K562 (cell line): ENCODE measurements around the gene RACGAP1. TPM values are rescaled to one million over a fixed set of nuclear protein-coding genes. Genes with fewer than 3 reads are reported as not detected.

Source experiments
- BRF1 ChIP-seq: IDR thresholded peaks from 3 replicates; pipeline ENCODE4 v1.6.1; 2011; ENCODE audit warnings: borderline replicate concordance, mild to moderate bottlenecking; ENCODE audit not compliant: insufficient read length; ENCODE audit errors: extremely low read depth
- CBX2 ChIP-seq: fragments of 200-600 bp; sonication (generic); IDR thresholded peaks from one replicate; pipeline ENCODE4 v1.6.1; 2012; ENCODE audit warnings: mild to moderate bottlenecking, low read length, inconsistent platforms; ENCODE audit not compliant: insufficient read depth, poor library complexity, severe bottlenecking
- EP400 ChIP-seq: fragments of 450-650 bp; IDR thresholded peaks from 2 replicates; pipeline ENCODE4 v1.6.1; 2017; ENCODE audit warnings: antibody characterized with exemption, mild to moderate bottlenecking, moderate library complexity
- GATAD2B ChIP-seq: fragments of 450-650 bp; IDR thresholded peaks from 2 replicates; pipeline ENCODE4 v1.6.1; 2017; ENCODE audit warnings: mild to moderate bottlenecking, borderline replicate concordance
- GTF2E2 ChIP-seq: fragments of 200-800 bp; sonication (Bioruptor generic); IDR thresholded peaks from 2 replicates; pipeline ENCODE4 v1.6.1; 2016; ENCODE audit warnings: missing genetic modification characterization, missing compliant biosample characterization
- HDAC2 ChIP-seq: fragments of 450-650 bp; IDR thresholded peaks from 2 replicates; pipeline ENCODE4 v1.6.1; 2016; ENCODE audit warnings: mild to moderate bottlenecking
- ILF3 ChIP-seq: fragments of 450-650 bp; IDR thresholded peaks from 2 replicates; pipeline ENCODE4 v1.6.1; 2018; ENCODE audit warnings: antibody characterized with exemption, mild to moderate bottlenecking, moderate library complexity, borderline replicate concordance
- NR2C2 ChIP-seq, 2 experiments: fragments of 200-800 bp in 1 of 2; sonication (Bioruptor generic) in 1 of 2; sonication (generic) in 1 of 2; formaldehyde crosslinking in 1 of 2; IDR thresholded peaks; 2 replicates each; pipeline versions ENCODE4 v1.6.1 to v1.8.0; 2016 to 2022; ENCODE audit warnings: mild to moderate bottlenecking in 1 of 2, missing compliant biosample characterization in 1 of 2, missing genetic modification characterization in 1 of 2, missing genetic modification reagents in 1 of 2
- OTX1 ChIP-seq: fragments of 450-650 bp; formaldehyde crosslinking; IDR thresholded peaks from 2 replicates; pipeline ENCODE4 v1.4.0; 2022; ENCODE audit warnings: mild to moderate bottlenecking
- POLR3A ChIP-seq: IDR thresholded peaks from 2 replicates; pipeline ENCODE4 v1.6.1; 2011; ENCODE audit warnings: borderline replicate concordance, mild to moderate bottlenecking, moderate library complexity; ENCODE audit not compliant: insufficient read length, insufficient read depth; ENCODE audit errors: extremely low read depth
- POU5F1 ChIP-seq: fragments of 150-350 bp; IDR thresholded peaks from 2 replicates; pipeline ENCODE4 v1.6.1; 2014; ENCODE audit warnings: borderline replicate concordance, low read length, low read depth, mild to moderate bottlenecking; ENCODE audit not compliant: partially characterized antibody
- RAD51 ChIP-seq: fragments of 450-650 bp; IDR thresholded peaks from 2 replicates; pipeline ENCODE4 v1.7.1; 2016; ENCODE audit warnings: low read depth, mild to moderate bottlenecking, borderline replicate concordance
- SMARCA5 ChIP-seq: fragments of 450-650 bp; IDR thresholded peaks from 2 replicates; pipeline ENCODE4 v1.6.1; 2016
- SREBF2 ChIP-seq: sonication (generic); formaldehyde crosslinking; IDR thresholded peaks from 2 replicates; pipeline ENCODE4 v1.4.0; 2020; ENCODE audit warnings: mild to moderate bottlenecking, missing genetic modification reagents
- SRF ChIP-seq, 2 experiments: fragments of 250-450, 450-650 bp in 1 of 2; sonication (Bioruptor Pico) in 1 of 2; sonication (generic) in 1 of 2; formaldehyde crosslinking; IDR thresholded peaks; 2 replicates each; pipeline versions ENCODE4 v1.5.0 to v1.5.1; 2020 to 2022; ENCODE audit warnings: mild to moderate bottlenecking in 1 of 2, missing genetic modification reagents in 1 of 2
- SRSF7 ChIP-seq: fragments of 200-400 bp; formaldehyde crosslinking; optimal IDR thresholded peaks from 2 replicates; pipeline ENCODE3; 2017; ENCODE audit warnings: mild to moderate bottlenecking, low read depth, low read length
- ZBED1 ChIP-seq: IDR thresholded peaks from 2 replicates; pipeline ENCODE4 v1.6.1; 2014
- ZNF408 ChIP-seq: fragments of 250-450 bp; sonication (Bioruptor Pico); IDR thresholded peaks from 2 replicates; pipeline ENCODE4 v1.4.0; 2020; ENCODE audit warnings: low read depth, mild to moderate bottlenecking, moderate library complexity
- ZNF507 ChIP-seq: conservative IDR thresholded peaks from 2 replicates; pipeline ENCODE4 v1.6.1; 2017; ENCODE audit warnings: missing genetic modification characterization, missing compliant biosample characterization
- ZNF57 ChIP-seq: fragments of 450-650 bp; formaldehyde crosslinking; IDR thresholded peaks from 2 replicates; pipeline ENCODE4 v1.4.0; 2020; ENCODE audit warnings: mild to moderate bottlenecking, moderate library complexity
- polyA plus RNA-seq, 8 experiments: library from polyadenylated mRNA; depleted of rRNA in 4 of 8; stranded (reverse) in 5 of 8; unstranded in 3 of 8; fragments of >200 nt; fragmentation: Nextera tagmentation in 2 of 8; fragmentation: Illumina TruSeq in 1 of 8; extraction: Ambion mirVana in 2 of 8; extraction: Trizol in 1 of 8; gene quantifications; 2 replicates each; pipeline versions ENCODE4 v1.2.1 to v1.2.3, GENCODE V29; 2011 to 2014; ENCODE audit warnings: inconsistent platforms in 1 of 8, missing spikeins in 1 of 8
- total RNA-seq, 7 experiments: library from RNA; depleted of rRNA in 6 of 7; stranded (reverse); fragments of >200 nt in 6 of 7; fragmentation: Illumina TruSeq in 2 of 7; extraction: Trizol in 2 of 7; gene quantifications; 2 replicates each; pipeline versions ENCODE4 v1.2.1 to v1.2.3, GENCODE V29; 2011 to 2021; ENCODE audit warnings: low replicate concordance in 1 of 7
- TF ChIP-seq, protein P1 (sequence below): sonication (generic); formaldehyde crosslinking; IDR thresholded peaks from 2 replicates; pipeline ENCODE4 v1.8.0; 2023; ENCODE audit warnings: mild to moderate bottlenecking, missing genetic modification reagents
- TF ChIP-seq, protein P2 (sequence below): fragments of 450-650 bp; IDR thresholded peaks from 2 replicates; pipeline ENCODE4 v1.7.1; 2018; ENCODE audit warnings: mild to moderate bottlenecking, low read depth; ENCODE audit not compliant: partially characterized antibody

The RACGAP1 gene
- total and polyA plus RNA-seq, 9 of the 15 experiments (the other 6 are each of a cell fraction or from before 2014, with no cell fraction given), result 56.4 to 92.9 (median 71.8) TPM

DNA sequence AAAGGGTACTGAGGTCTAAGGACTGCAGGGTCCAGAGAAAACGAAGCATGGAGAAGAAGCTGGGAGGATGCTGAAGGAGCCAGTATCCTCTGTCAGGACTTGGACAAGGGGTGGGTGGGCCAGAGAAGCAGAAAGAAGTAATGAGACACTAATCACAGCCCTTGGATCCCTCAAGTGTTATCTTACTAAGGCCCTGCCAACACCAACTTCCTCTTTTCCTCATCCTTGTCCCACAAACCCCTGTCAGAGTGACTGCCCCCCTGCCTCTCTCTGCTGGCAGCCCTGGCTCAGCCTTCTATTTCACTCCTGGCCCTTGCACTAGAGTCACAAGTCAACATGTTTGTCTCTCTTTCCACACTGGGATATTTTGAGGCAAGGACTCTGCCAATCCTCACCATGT is 28.3 kb upstream of the RACGAP1 start (continued):
- TF ChIP-seq, protein P1, sequence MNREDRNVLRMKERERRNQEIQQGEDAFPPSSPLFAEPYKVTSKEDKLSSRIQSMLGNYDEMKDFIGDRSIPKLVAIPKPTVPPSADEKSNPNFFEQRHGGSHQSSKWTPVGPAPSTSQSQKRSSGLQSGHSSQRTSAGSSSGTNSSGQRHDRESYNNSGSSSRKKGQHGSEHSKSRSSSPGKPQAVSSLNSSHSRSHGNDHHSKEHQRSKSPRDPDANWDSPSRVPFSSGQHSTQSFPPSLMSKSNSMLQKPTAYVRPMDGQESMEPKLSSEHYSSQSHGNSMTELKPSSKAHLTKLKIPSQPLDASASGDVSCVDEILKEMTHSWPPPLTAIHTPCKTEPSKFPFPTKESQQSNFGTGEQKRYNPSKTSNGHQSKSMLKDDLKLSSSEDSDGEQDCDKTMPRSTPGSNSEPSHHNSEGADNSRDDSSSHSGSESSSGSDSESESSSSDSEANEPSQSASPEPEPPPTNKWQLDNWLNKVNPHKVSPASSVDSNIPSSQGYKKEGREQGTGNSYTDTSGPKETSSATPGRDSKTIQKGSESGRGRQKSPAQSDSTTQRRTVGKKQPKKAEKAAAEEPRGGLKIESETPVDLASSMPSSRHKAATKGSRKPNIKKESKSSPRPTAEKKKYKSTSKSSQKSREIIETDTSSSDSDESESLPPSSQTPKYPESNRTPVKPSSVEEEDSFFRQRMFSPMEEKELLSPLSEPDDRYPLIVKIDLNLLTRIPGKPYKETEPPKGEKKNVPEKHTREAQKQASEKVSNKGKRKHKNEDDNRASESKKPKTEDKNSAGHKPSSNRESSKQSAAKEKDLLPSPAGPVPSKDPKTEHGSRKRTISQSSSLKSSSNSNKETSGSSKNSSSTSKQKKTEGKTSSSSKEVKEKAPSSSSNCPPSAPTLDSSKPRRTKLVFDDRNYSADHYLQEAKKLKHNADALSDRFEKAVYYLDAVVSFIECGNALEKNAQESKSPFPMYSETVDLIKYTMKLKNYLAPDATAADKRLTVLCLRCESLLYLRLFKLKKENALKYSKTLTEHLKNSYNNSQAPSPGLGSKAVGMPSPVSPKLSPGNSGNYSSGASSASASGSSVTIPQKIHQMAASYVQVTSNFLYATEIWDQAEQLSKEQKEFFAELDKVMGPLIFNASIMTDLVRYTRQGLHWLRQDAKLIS (CRISPR knock-in tag), result no peak
- TF ChIP-seq HDAC2 (no peak), NR2C2 (CRISPR knock-in tag; IDR thresholded peaks at IDR 0.05) (no peak), NR2C2 (tag; IDR thresholded peaks at IDR 0.05) (no peak), ZNF57 (CRISPR knock-in tag) (no peak), POU5F1 (no peak), ZNF408 (CRISPR knock-in tag) (no peak), GATAD2B (no peak), SRF (CRISPR knock-in tag; IDR thresholded peaks at IDR 0.05) (peak in 1 of 2 experiments; percentile 65; a peak in 1 of 4 replicates), RAD51 (no peak), GTF2E2 (no peak), SMARCA5 (no peak), SREBF2 (CRISPR knock-in tag) (no peak), ZBED1 (no peak), EP400 (no peak), ILF3 (no peak), OTX1 (no peak), BRF1 (no peak), CBX2 (no peak), ZNF507 (tag) (no peak), SRSF7 (no peak), POLR3A (no peak)
- TF ChIP-seq, protein P2, sequence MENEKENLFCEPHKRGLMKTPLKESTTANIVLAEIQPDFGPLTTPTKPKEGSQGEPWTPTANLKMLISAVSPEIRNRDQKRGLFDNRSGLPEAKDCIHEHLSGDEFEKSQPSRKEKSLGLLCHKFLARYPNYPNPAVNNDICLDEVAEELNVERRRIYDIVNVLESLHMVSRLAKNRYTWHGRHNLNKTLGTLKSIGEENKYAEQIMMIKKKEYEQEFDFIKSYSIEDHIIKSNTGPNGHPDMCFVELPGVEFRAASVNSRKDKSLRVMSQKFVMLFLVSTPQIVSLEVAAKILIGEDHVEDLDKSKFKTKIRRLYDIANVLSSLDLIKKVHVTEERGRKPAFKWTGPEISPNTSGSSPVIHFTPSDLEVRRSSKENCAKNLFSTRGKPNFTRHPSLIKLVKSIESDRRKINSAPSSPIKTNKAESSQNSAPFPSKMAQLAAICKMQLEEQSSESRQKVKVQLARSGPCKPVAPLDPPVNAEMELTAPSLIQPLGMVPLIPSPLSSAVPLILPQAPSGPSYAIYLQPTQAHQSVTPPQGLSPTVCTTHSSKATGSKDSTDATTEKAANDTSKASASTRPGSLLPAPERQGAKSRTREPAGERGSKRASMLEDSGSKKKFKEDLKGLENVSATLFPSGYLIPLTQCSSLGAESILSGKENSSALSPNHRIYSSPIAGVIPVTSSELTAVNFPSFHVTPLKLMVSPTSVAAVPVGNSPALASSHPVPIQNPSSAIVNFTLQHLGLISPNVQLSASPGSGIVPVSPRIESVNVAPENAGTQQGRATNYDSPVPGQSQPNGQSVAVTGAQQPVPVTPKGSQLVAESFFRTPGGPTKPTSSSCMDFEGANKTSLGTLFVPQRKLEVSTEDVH, result no peak
